RPMI7951 (cell line): ENCODE data around the gene CPNE1. TPM values are rescaled to one million over a fixed set of nuclear protein-coding genes. Genes with fewer than 3 reads are reported as not detected.

Experiments used
- DNase-seq: peaks from one replicate; pipeline ENCODE4 v3.0.0-alpha.2; 2012; ENCODE audit warnings: low read depth
- total RNA-seq: library from RNA; depleted of rRNA; stranded (reverse); fragments of >200 nt; shearing (Covaris generic); gene quantifications from 2 replicates; pipeline ENCODE4 v1.2.3, GENCODE V29; 2014

Gene CPNE1
- total RNA-seq, 1 experiment from 2014 or later: 408 TPM

DNA sequence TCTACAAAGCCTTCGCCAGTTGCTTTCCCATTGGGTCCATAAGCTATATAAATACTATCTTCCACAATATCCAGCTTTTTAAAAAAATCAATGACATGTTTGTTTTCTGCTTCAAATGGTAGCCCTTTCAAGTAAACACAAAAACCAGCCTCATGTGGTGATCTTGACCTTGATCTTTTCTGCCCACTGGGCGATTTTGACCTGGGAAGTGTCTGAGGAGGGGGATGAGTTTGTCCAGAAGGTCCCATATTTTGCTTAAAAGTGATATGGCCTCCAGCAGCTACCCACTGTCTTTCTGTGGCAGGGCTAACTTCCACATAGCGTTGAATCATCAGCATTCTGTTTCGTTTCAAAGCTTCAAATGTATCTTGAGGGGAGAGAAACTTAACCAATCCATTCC, 10.8 kb downstream of the CPNE1 start:
- DNase-seq: no peak

DNA sequence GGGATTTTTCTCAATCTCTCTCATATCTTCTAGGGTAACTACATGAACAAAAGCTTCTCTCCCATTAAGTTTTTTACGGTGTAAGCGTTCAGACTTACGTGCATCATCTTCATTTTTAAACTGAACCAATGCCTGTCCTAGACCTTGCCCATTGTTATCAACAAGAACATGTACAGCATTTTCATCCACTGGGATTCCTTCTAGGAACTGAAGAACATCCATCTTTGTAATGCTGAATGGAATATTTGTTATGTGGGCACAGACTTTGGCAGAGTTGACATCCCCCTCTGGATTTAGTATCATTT, 11.3 kb downstream of the CPNE1 start:
- no peak for DNase-seq

DNA sequence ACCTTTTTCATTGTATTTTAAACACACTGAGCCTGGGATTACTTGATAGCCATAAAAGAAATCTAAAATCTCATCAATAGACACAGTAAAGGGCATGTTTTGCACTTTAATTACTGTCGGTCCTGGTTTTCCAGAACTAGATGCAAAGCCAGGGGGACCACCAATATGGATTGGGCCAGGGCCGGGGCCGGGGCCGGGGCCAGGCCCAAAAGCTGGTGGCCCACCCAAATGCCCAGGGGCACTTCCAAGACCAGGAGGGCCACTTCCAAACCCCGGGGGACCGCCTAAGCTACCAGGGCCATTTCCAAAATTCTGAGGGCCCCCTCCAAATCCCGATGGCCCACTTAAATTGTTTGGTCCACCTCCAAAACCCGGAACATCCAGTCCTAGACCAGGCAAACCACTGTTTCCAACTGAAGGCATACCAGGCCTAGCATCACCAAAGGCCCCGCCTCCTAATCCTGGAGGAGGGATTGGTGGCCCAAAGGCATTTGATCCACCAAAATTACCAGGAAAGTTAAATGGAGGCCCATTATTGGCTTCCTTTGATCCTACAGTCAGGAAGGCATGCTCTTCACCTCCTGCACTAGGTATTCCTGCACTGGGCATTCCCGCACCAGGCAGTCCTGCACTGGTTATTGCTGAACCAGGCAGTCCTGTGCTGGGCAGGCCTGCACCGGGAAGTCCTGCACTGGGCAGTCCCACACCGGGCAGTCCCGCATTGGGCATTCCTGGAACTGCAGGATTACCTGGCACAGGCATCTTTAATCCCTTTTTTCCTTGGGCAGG, 11.9 kb downstream of the CPNE1 start:
- no peak for DNase-seq

DNA sequence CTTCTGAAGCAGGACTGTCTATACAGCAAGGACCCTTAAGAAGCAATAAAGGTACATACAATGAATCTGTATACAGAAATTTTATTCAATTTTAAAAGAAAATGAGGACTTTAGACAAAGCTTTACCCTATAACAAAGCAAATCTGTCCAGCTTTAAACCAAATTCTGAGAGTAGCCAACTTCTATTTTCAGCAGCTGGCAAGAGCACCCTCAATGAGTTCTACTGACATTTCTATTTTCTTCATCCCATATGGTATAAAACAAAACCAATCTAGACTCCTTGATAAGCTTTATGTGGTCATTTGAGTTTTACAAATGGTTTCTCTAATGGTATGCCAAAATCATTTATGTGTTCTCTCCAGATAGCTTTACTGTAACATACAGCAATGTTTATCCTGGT, 12.7 kb downstream of the CPNE1 start:
- DNase-seq: no peak

DNA sequence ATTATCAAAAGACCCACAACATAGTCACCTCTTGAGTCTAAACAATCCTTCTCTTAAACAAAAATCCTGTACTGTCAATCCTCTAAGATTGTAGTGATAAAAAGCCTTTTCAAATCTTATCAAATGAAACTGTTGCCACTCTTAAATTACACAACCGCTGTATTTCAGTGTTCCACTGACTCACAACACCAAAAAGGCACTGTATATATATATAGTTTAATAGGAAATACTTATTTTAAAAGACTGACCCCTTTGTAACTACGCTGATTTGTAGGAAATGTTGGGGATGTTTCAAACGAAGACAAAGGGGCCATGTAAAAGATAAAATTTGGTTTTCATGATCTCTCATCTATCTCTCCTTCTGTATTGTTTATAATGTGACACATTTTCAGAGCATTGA, 14.1 kb downstream of the CPNE1 start:
- no peak for DNase-seq

DNA sequence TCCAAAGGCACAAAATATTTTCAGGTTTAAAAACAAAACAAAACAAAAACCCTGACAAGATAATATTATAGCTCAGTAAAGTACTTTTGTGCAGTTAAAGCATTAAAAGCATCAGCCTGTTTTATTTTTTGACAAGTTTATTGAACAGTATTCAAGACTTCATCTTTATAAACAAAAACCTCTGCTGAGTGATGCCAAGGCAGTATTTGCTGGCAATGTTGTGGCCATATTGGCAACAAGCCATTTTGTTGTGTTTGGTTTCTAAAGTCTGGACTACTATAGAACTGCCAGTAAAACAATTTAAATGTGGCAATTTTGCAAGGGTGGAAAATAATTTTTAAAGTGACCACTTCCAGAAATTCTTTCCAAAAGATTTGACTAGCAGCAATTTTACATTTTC, 15.9 kb downstream of the CPNE1 start:
- DNase-seq: peak; percentile 25

DNA sequence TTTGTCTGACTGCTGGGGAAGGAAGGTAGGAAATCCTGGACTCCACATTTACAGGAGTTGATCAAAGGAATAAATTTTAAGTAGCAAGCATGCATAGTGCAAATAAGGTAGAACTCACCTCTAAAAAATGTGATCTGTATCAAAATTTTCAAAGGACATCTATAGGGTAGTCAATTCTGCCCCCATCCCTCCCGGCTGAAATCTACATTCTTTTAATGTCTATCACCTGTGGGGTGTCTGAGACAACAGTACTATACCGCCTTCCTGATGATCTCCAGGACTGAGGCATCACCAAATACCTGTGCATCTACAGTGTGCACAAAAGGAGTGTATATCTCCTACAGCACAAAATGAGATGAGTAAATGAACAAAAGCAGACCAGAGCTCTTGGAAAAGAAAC, 19.9 kb downstream of the CPNE1 start:
- no peak for DNase-seq

DNA sequence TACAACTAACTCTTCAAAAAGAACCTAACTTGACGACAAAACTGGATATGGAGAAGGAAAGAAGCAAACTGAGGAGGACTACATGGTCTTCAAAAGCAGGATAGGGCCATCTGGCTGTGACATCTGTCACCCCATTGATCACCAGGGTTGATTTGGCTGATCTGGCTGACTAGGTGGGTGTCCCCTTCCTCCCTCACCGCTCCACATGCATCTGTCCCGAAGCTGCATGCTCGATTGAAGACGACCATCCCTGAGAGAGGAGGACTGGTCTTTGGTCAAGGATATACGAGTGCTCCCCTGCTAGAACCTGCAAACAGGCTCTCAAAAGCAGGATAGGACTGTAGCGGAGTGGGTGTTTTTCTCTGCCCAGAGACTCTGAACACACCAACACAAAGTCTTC, 21.7 kb downstream of the CPNE1 start:
- no peak for DNase-seq

DNA sequence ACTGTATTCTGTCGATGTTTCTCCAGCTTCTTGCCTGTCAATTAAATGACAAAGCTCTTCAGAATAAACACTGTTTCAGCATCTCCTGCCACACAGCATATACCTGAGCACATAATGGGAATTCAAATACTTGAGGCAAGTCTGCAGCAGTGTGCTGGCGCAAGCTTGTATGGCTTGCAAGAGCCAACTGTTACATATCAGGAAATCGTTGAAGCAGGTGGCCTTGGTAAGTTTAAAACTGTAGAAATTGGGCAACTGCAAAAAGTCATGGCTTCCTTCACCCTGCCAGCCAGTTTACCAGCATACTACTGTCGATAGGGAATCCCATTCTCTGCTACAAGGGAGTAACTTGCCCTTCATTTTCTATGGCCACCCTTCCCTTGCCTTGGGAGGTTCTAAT, 23.0 kb downstream of the CPNE1 start:
- no peak for DNase-seq

DNA sequence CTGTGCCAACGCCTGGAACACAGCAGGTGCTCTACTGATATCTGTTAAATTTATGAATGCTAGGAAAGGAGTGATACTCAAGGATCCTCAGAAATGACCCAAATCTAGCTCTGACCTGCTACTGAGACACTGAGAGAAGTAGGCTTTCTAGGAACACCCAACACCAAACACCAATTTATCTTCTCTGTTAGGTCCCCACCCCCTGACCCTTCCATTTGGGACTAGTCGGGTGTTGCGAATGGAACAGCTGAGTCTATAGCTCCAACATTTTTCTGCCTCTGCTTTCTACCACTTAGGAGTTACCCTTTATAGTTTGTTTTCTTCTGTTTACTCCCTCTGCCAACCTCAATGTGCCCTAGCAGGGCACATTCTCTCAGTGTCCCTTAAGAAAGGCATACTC, 24.0 kb downstream of the CPNE1 start:
- DNase-seq: no peak

DNA sequence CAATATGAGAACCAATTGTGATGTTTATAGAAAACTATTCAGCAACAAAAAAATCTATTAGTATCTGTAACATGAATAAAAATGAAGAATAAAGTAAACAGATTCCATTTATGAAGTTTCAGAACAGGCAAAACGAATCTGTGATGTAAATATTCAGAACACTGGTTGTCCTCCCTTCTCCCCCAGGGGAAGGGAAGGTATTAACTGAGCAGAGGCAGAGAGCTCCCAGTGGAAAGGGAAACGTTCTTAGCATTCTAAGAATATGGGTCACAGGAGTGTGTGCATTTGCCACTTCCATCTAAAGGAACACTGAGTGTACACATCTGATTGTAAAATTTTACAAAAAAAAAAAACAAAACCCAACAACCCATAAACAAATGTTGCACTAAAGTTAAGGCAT, 25.9 kb downstream of the CPNE1 start:
- no peak for DNase-seq

DNA sequence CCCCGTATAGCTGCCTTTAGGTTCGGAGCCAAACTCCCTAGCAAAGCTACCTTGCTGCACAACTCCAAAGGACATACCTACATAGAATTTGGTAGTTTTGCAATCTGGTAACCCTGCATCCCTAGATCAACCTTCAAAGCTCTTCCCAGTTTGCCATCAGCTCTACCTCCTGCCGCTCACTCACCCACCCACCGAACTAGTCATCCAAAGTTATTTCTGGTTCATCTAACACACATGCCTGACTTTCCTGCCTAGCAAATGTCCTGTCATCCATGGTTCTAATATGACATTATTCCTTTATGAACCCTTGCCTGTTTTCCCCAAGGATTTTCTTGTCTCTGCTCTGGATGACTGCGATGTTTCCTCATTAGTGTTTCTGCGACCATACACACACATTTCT, 27.4 kb downstream of the CPNE1 start:
- DNase-seq: no peak

DNA sequence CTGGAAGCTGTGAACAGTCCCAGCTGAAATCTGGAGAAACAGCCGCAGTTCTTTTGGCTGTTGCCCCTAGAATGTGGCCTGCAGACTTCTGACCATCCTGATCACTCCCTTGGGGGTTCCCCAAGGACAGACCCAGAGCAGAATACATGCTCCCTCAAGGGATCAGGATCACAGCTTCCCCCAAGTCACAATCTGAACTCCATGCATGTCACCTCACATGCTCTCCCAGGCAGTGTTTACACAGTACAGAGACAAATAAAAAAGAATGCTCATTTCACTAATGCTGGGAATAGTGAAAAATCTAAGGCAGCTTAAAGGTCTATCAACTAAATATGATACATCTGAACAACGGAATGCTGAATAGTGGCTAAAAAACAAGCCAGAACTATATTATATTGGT, 28.6 kb downstream of the CPNE1 start:
- no peak for DNase-seq

DNA sequence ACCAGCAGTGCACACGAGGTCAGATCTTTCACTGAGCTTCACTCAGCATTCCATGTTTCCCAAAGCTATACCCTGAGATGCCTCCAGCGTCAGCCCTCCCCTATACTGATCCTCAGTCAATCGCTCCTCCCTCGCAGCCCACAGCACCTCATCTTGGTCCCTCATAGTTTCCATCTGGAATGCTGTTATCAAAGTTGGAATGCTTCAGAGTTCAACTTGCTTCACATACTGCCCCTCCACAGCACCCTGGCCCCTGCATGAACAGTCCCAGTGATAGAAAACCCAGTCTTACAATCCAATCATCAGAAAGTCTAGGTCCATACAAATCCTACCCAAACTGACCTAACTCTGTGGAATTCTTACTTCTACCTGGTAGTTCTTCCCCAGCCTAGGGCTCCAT, 29.0 kb downstream of the CPNE1 start:
- no peak for DNase-seq

DNA sequence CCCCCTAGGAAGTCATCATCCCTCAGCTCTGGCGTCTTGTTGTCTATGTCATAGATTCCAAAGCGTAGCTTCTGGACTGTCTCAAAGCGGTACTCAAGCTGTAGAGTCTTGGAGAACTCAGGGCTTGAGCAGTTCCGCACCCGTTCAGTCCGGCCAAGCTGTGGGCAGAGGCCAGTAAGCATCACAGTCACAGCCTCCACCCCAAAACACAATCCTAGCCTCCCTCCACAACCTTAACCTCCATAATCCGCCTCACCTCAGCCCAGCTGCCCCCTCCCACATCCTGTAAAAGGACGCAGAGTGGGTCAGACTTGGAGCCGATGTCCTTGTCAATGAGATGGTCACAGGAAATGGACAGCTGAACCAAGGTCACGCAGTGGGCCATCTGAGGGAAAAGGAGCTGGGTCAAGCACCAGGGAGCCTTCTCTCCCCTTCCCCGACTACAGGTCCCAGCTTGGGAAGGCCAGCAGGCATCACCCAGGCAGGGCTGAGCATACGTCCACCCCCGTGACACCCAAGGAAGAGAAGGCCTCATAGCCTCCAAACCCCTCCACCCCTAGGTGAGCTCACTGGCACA, 32.1 kb downstream of the CPNE1 start:
- DNase-seq: no peak

DNA sequence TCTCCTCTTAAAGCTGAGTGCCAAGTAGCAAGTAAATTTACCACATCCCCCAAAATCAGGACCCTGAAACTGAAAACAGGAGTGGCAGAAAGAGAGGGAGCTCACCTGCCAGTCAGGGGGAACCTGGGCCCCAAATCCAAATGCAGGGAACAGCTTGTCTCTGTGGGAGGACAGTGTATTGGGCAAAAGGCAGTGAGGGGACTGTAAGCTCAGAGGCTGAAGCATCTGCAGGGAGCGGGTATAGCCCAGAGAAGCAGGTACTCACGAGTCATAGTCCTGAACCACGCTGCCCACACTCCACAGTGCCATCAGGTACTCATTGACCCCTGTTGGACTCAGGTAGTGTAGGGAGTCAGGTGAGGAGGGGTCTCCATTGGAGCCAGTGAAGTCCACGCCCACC, 34.1 kb downstream of the CPNE1 start:
- DNase-seq: no peak

DNA sequence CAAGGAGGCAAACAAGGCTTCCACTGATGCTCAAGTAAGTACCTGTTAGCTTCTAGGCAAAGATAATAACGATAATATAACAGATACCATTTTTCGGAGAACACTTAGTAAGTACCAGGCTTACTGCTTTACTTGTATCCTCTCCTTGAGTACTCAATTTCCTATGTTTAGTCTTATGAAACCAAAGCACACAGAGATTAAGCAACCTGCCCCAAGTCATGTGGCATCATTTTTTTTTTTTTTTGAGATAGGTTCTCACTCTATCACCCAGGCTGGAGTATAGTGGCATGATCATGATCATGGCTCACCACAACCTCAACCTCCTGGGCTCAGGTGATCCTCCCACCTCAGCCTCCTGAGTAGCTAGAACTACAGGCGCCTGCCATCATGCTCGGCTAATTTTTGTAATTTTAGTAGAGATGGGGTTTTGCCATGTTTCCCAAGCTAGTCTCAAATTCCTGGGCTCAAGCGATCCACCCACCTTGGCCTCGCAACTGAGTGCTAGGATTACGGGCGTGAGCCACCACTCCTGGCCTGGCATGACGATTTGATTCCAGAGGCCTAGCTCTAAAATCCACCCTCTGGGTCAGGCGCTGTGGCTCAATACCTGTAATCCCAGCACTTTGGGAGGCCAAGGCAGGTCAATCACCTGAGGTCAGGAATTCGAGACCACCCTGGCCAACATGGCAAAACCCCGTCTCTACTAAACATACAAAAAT, 35.1 kb downstream of the CPNE1 start:
- no peak for DNase-seq

DNA sequence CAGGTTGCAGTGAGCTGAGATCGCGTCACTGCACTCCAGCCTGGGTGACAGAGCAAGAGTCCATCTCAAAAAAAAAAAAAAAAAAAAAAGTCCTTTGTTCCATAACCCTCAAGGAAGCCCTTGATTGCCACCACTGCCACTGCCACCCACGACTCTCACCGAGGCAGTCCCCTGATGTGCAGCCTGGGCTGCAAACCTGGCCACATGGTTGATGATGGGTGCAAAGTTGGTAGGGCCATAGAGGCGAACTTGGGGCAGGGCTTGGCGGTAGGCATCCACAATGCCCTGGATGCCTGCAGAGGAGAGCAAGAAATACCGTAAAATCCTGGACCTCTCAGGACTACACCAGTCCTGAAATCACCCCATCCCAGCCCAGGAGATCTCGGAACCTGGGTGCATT, 37.6 kb downstream of the CPNE1 start:
- DNase-seq: no peak

DNA sequence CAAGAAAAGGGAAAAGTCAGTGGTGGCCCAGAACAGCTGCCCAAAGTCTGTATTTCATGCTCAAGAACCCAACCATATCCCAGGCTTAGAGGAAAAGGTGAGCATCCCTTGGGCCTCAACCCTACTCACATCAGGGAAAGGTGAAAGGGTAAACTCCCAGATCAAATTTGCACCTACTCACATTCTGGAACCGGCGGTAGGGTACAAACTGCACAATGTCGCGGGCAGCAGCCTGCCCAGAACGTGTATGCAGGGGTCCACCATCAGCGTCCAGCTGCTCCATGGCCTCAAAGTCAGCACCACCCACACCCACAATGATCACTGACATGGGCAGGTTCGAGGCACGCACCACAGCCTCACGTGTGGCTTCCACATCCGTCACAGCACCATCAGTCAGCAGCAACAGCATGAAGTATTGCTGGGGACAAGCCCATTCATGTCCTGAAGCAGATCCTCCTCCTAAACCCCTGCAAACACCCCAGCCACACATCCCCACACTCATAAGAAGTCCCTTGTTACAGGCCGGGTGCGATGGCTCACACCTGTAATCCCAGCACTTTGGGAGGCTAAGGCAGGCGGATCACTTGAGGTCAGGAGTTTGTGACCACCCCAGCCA, 38.2 kb downstream of the CPNE1 start:
- no peak for DNase-seq

DNA sequence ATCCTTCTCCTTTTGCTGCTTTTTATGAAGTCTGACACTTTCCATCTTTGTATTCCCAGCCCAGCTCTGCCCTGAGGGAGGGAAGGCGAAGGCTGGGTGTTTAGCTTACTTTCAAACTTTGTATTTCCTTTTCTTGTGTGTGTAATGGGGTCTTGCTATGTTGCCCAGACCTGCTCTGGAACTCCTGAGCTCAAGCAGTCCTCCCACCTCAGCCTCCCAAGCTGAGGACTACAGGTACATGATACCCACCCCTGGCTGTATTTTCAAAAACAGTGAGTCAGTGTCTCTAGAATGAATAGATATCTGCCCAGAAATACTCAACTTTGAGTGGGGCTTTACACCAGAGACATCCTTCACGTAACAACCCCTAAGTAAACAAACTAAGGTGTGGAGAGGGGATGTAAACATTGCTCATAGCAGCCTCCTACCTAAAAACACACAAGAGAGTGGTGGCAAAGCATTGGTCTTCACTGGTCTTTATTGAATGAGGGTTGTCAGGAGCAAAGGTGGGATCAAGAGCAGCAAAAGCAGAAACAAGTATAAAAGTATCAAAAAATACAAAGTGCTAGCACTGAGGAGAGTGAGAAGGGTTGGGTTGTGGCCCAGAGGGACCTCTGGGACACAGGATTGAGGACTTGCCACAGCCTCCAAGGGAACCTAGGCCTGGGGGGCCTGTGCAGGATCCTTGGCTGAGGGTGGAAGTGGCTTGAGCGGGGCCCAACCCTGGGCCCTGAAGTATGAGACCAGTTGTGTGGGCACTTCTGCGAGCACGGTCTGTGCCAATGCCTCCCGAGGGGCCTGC, 38.9 kb downstream of the CPNE1 start:
- DNase-seq: no peak

DNA sequence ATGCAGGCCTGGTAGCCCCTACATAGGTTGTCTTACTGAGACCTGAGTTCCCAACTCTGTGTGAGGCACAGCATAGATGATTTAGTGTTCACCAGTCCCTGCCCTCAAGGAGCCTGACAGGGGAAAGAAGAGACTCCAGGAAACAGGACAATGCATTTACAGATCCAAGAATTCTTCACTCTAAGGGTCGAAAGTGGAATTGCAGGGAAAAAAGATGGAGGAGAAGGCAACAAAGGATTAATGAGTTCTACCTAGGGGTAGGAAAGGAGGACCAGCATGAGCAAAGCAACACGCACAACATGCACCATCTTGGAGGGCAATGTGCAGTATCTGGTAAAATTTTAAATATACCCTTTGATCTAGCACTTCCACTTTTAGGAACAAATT, 43.1 kb downstream of the CPNE1 start:
- no peak for DNase-seq
